ENCODE data around the gene DMBT1.

DNA sequence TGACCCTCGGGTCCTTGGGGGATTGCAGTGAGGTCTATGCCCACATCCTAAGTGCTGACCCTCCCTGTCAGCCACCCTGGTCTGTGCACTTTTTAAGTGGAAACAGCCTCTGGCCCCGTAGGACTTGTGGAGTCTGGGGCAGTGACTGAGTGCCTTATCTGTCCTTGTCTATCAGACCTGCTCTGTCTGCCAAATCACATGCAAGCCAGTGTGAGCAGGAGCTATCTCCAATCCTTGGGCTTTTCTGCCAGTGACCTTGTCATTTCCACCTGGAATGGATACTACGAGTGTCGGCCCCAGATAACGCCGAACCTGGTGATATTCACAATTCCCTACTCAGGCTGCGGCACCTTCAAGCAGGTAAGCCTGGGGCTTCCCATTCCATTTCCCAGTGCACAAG lies 76.4 kb downstream of the DMBT1 start:
- TF ChIP-seq CTCF (IDR thresholded peaks at IDR 0.05; ENCODE audit: insufficient read depth, low read depth, low read length) (no peak), EZH2 (IDR thresholded peaks at IDR 0.05; ENCODE audit: insufficient read depth, low read length) (no peak)
